Endodermal cell (in vitro differentiated cells): ENCODE data around the gene TRERF1. TPM values are rescaled to one million over a fixed set of nuclear protein-coding genes. Genes with fewer than 3 reads are reported as not detected.

Experiments used
- DNase-seq: peaks from one replicate; pipeline ENCODE4 v3.0.0-alpha.2; 2017
- H3K27ac ChIP-seq: 2 replicates; pipeline ENCODE4 v1.5.1; 2013; ENCODE audit warnings: mild to moderate bottlenecking, low read depth, low read length, moderate library complexity
- H3K27me3 ChIP-seq: 2 replicates; pipeline ENCODE4 v1.6.1; 2013; ENCODE audit warnings: mild to moderate bottlenecking, low read length, moderate library complexity; ENCODE audit not compliant: insufficient read depth, control insufficient read depth, poor library complexity, severe bottlenecking
- H3K36me3 ChIP-seq: 2 replicates; pipeline ENCODE4 v1.7.0; 2013; ENCODE audit warnings: mild to moderate bottlenecking, low read length, moderate library complexity; ENCODE audit not compliant: control insufficient read depth, insufficient read depth
- H3K4me1 ChIP-seq: one replicate; pipeline ENCODE4 v1.7.0; 2013; ENCODE audit warnings: low read length; ENCODE audit not compliant: control insufficient read depth, insufficient read depth
- H3K4me3 ChIP-seq: 2 replicates; pipeline ENCODE4 v1.5.1; 2013; ENCODE audit warnings: mild to moderate bottlenecking, low read length, moderate library complexity
- H3K9ac ChIP-seq: 2 replicates; pipeline ENCODE4 v1.6.1; 2013; ENCODE audit warnings: mild to moderate bottlenecking, low read length, moderate library complexity; ENCODE audit not compliant: poor library complexity, severe bottlenecking; ENCODE audit errors: extremely low read depth
- H3K9me3 ChIP-seq: 2 replicates; pipeline ENCODE4 v1.6.1; 2013; ENCODE audit warnings: mild to moderate bottlenecking, low read length, moderate library complexity; ENCODE audit not compliant: control insufficient read depth
- H3K27ac Mint-ChIP-seq: 2 replicates; pipeline ENCODE4 v1.8.0; 2020; ENCODE audit warnings: mixed read lengths
- H3K27me3 Mint-ChIP-seq: 2 replicates; pipeline ENCODE4 v1.8.0; 2021; ENCODE audit warnings: mild to moderate bottlenecking, mixed read lengths; ENCODE audit not compliant: insufficient read depth
- H3K36me3 Mint-ChIP-seq: 2 replicates; pipeline ENCODE4 v1.8.0; 2020; ENCODE audit warnings: low read depth, mixed read lengths
- H3K4me1 Mint-ChIP-seq: 2 replicates; pipeline ENCODE4 v1.8.0; 2020; ENCODE audit warnings: mixed read lengths
- H3K4me3 Mint-ChIP-seq: 2 replicates; pipeline ENCODE4 v1.8.0; 2020; ENCODE audit warnings: mild to moderate bottlenecking, moderate library complexity, mixed read lengths
- H3K9me3 Mint-ChIP-seq: 2 replicates; pipeline ENCODE4 v1.8.0; 2020; ENCODE audit warnings: mild to moderate bottlenecking, mixed read lengths
- WGBS, 2 experiments: methylation state at CpG; one replicate each; pipeline versions ENCODE4 v1.1.5 to v1.1.7; 2013; ENCODE audit warnings: missing lambda C conversion rate in 2 of 2, mixed read lengths in 1 of 2; ENCODE audit not compliant: insufficient coverage in 1 of 2, insufficient read length in 1 of 2; 5-methylcytosine and 5-hydroxymethylcytosine counted together
- total RNA-seq, 2 donors: library from RNA; stranded (reverse); fragmentation: NEBNext Ultra II Directional in 1 of 2; extraction: Animal tissue kit (Norgen Biotek cat#: 25700) in 1 of 2; gene quantifications; 2 replicates in 1 of 2; 3 replicates in 1 of 2; pipeline ENCODE4 v1.2.1, GENCODE V29; 2021
- TF ChIP-seq, protein P1 (sequence below): fragments of 200-600 bp; sonication (generic); conservative IDR thresholded peaks from 2 replicates; pipeline ENCODE4 v1.5.0; 2021; ENCODE audit warnings: antibody characterized with exemption, mild to moderate bottlenecking

The TRERF1 gene
- total RNA-seq, 2 donors from 2014 or later: 4.7 to 5.3 TPM

DNA sequence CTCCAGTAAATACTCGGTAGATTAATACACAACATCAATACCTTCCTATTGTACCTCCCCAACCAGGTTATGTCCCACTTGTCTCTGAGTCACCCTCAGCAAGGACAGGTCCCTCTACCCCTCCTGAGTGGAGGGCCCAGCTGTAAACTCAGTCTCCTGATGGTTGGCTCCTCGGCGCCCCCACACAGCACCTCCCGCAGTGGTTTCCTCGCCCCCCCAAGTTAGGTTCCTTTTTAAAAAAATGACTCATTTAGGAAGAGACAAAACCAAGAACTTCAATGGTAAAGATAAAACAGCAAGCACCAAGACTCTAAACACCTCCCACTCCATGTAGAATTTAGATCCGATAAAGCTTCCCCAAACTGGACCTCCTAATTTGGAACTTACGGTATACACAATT, 83.5 kb downstream of the TRERF1 start:
- no peaks in the 10 kb centered on the region for H3K9me3 ChIP-seq
- no peak overlapping the region for H3K4me3 ChIP-seq
- no peaks in the 10 kb centered on the region for H3K27me3 ChIP-seq
- H3K36me3 ChIP-seq: no peaks in the 10 kb centered on the region
- no peak overlapping the region for H3K9ac ChIP-seq
- Mint-ChIP-seq H3K4me1 (no peaks in the 10 kb centered on the region), H3K9me3 (no peaks in the 10 kb centered on the region), H3K27ac (no peak overlapping the region), H3K36me3 (no peaks in the 10 kb centered on the region), H3K4me3 (no peak overlapping the region), H3K27me3 (no peaks in the 10 kb centered on the region)
- 84 to 90% methylated on average over 6 to 7 of the region's 7 CpGs for WGBS, 2 experiments
- no peaks in the 10 kb centered on the region for H3K4me1 ChIP-seq
- no peak overlapping the region for H3K27ac ChIP-seq
- TF ChIP-seq, protein P1, sequence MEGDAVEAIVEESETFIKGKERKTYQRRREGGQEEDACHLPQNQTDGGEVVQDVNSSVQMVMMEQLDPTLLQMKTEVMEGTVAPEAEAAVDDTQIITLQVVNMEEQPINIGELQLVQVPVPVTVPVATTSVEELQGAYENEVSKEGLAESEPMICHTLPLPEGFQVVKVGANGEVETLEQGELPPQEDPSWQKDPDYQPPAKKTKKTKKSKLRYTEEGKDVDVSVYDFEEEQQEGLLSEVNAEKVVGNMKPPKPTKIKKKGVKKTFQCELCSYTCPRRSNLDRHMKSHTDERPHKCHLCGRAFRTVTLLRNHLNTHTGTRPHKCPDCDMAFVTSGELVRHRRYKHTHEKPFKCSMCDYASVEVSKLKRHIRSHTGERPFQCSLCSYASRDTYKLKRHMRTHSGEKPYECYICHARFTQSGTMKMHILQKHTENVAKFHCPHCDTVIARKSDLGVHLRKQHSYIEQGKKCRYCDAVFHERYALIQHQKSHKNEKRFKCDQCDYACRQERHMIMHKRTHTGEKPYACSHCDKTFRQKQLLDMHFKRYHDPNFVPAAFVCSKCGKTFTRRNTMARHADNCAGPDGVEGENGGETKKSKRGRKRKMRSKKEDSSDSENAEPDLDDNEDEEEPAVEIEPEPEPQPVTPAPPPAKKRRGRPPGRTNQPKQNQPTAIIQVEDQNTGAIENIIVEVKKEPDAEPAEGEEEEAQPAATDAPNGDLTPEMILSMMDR: no peak
- no peak for DNase-seq

DNA sequence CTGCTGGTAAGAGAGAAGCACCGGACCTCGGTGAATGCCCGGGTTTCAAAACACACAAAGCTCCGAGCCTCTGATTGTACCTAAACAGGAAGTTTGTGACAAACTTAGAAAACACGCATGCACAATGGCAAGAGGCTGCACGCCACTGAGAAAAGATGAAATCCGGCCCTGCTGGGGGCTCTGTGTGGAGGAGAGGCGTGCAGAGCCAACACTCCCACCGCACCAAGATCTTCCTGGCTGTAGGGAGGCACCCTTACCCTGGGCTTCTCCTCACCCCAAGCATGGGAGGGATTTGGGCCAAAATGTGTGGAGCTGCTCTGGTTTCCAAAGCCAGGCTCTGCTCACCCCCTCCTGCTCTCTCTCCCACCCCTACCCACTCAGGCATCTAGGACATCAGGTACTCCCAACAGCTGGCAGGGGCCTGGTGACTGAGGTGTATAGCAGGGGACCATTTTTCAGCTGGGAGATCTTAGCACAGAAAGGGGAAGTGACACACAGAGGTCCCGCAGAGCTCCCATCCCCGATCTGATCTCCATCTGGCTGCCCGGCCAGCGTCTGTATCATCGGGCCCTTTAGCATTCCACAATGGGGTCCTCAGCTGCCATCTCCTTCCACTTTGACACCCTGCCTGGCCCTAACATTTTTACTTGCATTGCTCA, 84.2 kb downstream of the TRERF1 start:
- Mint-ChIP-seq H3K4me1 (no peaks in the 10 kb centered on the region), H3K36me3 (no peaks in the 10 kb centered on the region), H3K4me3 (no peak overlapping the region), H3K9me3 (no peaks in the 10 kb centered on the region), H3K27ac (peak overlapping the region; percentile 35), H3K27me3 (no peaks in the 10 kb centered on the region)
- no peaks in the 10 kb centered on the region for H3K36me3 ChIP-seq
- TF ChIP-seq, protein P1: no peak
- DNase-seq: no peak
- no peak overlapping the region for H3K27ac ChIP-seq
- H3K4me1 ChIP-seq: no peaks in the 10 kb centered on the region
- no peaks in the 10 kb centered on the region for H3K9me3 ChIP-seq
- WGBS, 2 experiments: 90 to 91% methylated on average over 14 of the region's 14 CpGs
- no peaks in the 10 kb centered on the region for H3K27me3 ChIP-seq
- H3K9ac ChIP-seq: no peak overlapping the region
- H3K4me3 ChIP-seq: no peak overlapping the region

DNA sequence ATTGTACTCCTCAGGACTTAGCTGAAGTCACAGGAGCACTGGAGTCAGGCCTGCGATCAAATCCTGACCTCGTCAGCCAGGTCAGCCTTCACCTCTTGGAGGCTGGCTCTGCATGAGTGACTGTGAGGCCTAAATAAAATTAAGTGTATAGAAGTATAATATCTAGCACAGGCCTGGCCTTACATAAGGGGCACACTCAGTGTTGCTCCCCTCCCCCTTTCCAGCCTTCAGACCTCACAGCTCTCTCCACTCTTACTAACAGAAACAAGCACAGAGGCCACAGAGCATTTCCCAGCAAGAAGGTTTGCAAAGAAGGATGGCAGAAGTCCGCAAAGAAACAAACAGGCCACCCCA, 84.8 kb downstream of the TRERF1 start:
- no peaks in the 10 kb centered on the region for H3K27me3 ChIP-seq
- WGBS, 2 experiments: 90 to 95% methylated on average over 2 to 3 of the region's 3 CpGs
- no peaks in the 10 kb centered on the region for H3K27me3 Mint-ChIP-seq
- H3K9me3 Mint-ChIP-seq: no peaks in the 10 kb centered on the region
- peak overlapping the region; percentile 35 for H3K27ac Mint-ChIP-seq
- DNase-seq: no peak
- no peaks in the 10 kb centered on the region for H3K36me3 Mint-ChIP-seq
- no peaks in the 10 kb centered on the region for H3K4me1 ChIP-seq
- no peak overlapping the region for H3K27ac ChIP-seq
- TF ChIP-seq, protein P1: no peak
- no peak overlapping the region for H3K4me3 ChIP-seq
- no peak overlapping the region for H3K9ac ChIP-seq
- H3K9me3 ChIP-seq: no peaks in the 10 kb centered on the region
- H3K4me3 Mint-ChIP-seq: no peak overlapping the region
- H3K4me1 Mint-ChIP-seq: no peaks in the 10 kb centered on the region
- no peaks in the 10 kb centered on the region for H3K36me3 ChIP-seq
